SK-N-MC (cell line): ENCODE data around the gene TRABD.

ENCODE experiments used
- DNase-seq: peaks from one replicate; pipeline ENCODE4 v3.0.0-alpha.2; 2011; ENCODE audit warnings: low read depth, low spot score
- H3K27ac ChIP-seq: fragments of 200-600 bp; sonication (generic); 2 replicates; pipeline ENCODE4 v1.5.1; 2016; ENCODE audit warnings: mixed run types
- H3K36me3 ChIP-seq: fragments of 200-600 bp; sonication (generic); 2 replicates; pipeline ENCODE4 v1.6.1; 2017; ENCODE audit warnings: antibody characterized with exemption, low read length, mixed read lengths; ENCODE audit not compliant: insufficient read depth
- H3K4me3 ChIP-seq: fragments of 200-600 bp; sonication (generic); 2 replicates; pipeline ENCODE4 v1.5.1; 2016
- H3K9ac ChIP-seq: fragments of 200-600 bp; sonication (generic); 2 replicates; pipeline ENCODE4 v1.8.0; 2017; ENCODE audit warnings: mixed run types, mixed read lengths; ENCODE audit not compliant: insufficient read length
- H3K9me3 ChIP-seq: fragments of 200-600 bp; sonication (generic); 2 replicates; pipeline ENCODE4 v1.6.1; 2017; ENCODE audit warnings: low read depth, mild to moderate bottlenecking, antibody characterized with exemption, low read length, moderate library complexity, mixed read lengths
- EZH2 ChIP-seq: fragments of 200-600 bp; sonication (generic); IDR thresholded peaks from one replicate; pipeline ENCODE4 v1.6.1; 2017; ENCODE audit warnings: antibody characterized with exemption
- FOXP2 ChIP-seq: optimal IDR thresholded peaks from 2 replicates; pipeline ENCODE3; 2011; ENCODE audit warnings: mild to moderate bottlenecking, moderate library complexity; ENCODE audit not compliant: insufficient read depth; ENCODE audit errors: extremely low read length, control extremely low read depth
- POLR2AphosphoS5 ChIP-seq: IDR thresholded peaks from 2 replicates; pipeline ENCODE4 v1.6.1; 2012; ENCODE audit warnings: mild to moderate bottlenecking, low read depth, low read length, borderline replicate concordance

Gene TRABD

DNA sequence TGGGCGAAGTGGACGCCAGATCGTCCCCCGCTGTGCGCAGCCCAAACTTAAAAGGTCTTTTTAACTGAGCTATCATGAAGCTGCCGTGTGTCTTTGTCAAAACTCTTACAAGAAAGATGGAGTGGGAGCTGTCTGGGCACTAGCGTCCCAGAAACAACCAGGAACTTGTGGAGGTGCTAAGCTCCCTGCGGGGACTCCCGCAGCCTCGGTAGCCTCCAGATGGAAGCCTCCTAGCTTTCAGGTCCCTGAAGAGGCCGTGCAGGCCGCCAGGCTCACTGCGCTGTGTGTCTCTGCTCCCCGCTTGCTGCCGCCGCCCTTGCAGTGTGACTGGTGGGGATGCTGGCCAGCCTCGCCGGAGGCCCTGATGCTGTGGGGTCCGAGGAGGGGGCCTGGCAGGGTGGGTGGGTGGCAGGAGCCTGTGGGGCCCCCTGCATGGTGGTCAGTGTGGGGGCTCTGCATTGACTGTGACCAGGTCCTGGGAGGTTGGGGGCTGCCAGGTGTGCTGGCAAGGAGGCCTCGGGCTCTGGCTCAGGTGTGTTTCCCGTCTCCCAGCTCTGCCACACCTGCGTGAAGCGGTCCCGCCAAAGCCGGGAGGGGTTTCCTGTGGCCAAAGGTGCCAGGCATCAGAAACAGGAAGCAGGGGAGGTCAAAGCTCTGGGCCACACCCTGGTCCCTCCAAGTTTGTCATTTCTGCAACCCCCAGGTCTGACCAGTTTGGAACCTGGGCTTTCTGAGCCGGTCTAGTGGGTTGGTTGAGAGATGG lies 1.2 kb downstream of the TRABD start:
- TF ChIP-seq EZH2 (no peak), POLR2AphosphoS5 (no peak), FOXP2 (no peak)
- no peak for DNase-seq
- no peaks in the 10 kb centered on the region for H3K9me3 ChIP-seq
- H3K27ac ChIP-seq: no peak overlapping the region
- peak overlapping the region; percentile 81 for H3K4me3 ChIP-seq
- peak overlapping the region; percentile 88 for H3K9ac ChIP-seq
- peaks cover 2% of the 10 kb centered on the region; the same call in 1 of the 2 replicates for H3K36me3 ChIP-seq

DNA sequence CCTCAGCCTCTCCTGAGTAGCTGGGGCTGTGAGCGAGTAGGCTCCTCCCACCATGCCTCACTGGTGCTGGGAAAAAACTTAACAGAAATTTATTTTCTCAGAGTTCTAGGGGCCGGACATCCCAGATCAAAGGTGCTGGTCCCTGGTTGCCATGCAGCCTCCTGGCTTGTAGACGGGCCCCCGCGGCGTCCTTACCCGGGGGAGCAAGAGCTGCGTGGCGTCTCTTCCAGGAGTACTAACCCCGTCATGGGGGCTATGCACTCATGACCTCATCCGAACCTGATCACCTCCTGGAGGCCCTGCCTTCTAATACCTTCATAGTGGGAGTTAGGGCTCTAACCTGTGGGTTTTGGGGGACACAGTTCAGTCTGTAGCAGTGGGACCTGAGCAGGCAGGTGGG lies 2.6 kb downstream of the TRABD start:
- Histone ChIP-seq H3K9ac (no peak overlapping the region), H3K36me3 (peaks cover 2% of the 10 kb centered on the region; the same call in 1 of the 2 replicates), H3K9me3 (no peaks in the 10 kb centered on the region), H3K27ac (peak overlapping the region; percentile 25; the same call in 1 of the 2 replicates), H3K4me3 (no peak overlapping the region)
- no peak for DNase-seq
- TF ChIP-seq FOXP2 (no peak), EZH2 (no peak), POLR2AphosphoS5 (no peak)

GRCh38 chr22:50189184-50189848 lies 3.6 kb downstream of the TRABD start:
- no peak for DNase-seq
- Histone ChIP-seq H3K4me3 (no peak overlapping the region), H3K27ac (no peak overlapping the region), H3K9ac (no peak overlapping the region), H3K9me3 (no peaks in the 10 kb centered on the region), H3K36me3 (peaks cover 3% of the 10 kb centered on the region; the same call in 1 of the 2 replicates)
- TF ChIP-seq EZH2 (no peak), POLR2AphosphoS5 (no peak), FOXP2 (no peak)

DNA sequence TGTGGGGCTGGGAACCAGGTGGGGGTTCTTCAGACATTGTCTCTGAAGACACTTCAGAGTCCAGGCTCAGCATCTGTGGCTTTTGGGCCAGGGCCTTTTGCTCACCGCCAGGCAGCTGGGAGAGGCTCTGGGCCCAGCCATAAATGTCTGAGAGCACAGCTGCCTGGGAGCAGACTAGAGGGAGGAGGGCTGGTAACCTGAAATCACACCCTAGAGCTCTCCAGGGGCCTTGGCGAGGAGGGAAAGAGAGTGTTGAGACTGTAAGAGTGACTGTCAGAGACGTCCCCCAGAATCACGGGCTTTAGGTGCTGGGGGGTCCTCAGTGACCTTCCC lies 4.1 kb downstream of the TRABD start:
- no peak for DNase-seq
- Histone ChIP-seq H3K4me3 (no peak overlapping the region), H3K27ac (no peak overlapping the region)

DNA sequence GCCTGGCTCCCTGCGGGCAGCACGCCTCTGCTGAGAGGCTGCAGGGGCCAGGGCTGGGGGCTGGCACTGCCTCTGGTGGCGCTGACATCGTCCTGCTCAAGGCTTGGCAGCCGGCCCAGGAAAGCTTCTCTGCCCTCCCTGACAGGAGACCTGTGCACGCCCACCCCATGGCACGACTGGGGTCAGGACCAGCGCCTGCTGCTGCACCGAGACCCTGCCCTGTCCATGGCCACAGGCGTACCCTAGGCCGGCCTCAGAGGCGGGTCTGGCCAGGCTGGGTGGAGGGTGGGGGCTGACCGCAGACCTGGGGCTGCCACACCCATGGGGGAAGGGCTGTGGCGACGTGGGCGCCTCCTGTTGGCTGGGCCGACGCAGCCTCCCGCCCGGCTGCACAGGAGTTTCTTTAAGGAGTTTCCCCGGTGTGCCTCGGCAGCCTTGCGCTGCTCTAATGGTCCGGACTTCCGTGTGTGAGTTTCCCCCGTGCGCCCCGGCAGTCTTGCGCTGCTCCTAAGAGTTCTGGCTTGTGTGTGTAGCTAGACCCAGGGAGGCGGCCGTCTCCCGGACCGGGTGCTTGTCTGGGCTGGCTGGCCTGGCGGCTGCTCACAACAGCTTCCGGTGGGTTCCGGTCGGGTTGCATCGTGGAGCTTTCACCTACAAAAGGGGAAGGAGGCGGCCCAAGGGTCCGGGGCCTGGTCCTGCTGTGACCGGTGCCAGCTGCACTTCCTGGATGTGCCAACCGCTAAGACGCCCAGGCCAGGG lies 4.6 kb downstream of the TRABD start:
- Histone ChIP-seq H3K9me3 (no peaks in the 10 kb centered on the region), H3K9ac (no peak overlapping the region), H3K27ac (no peak overlapping the region), H3K36me3 (peaks cover 9% of the 10 kb centered on the region; the same call in 1 of the 2 replicates), H3K4me3 (no peak overlapping the region)
- no peak for DNase-seq
- TF ChIP-seq FOXP2 (no peak), POLR2AphosphoS5 (peak; percentile 18; the same call in 1 of the 2 replicates)

More for the DNA sequence above, 4.1 kb downstream of the TRABD start:
- no peak for TF ChIP-seq POLR2AphosphoS5
- TF ChIP-seq FOXP2: no peak
- TF ChIP-seq EZH2: no peak
- Histone ChIP-seq H3K9me3 (no peaks in the 10 kb centered on the region), H3K36me3 (peaks cover 8% of the 10 kb centered on the region; the same call in 1 of the 2 replicates), H3K9ac (no peak overlapping the region)

- H3K9ac ChIP-seq: no peak overlapping the region
- TF ChIP-seq POLR2AphosphoS5 (no peak), FOXP2 (no peak), EZH2 (no peak)
- no peak overlapping the region for H3K27ac ChIP-seq
Measured at GRCh38 chr22:50190941-50191741, 5.4 kb downstream of the TRABD start.

DNA sequence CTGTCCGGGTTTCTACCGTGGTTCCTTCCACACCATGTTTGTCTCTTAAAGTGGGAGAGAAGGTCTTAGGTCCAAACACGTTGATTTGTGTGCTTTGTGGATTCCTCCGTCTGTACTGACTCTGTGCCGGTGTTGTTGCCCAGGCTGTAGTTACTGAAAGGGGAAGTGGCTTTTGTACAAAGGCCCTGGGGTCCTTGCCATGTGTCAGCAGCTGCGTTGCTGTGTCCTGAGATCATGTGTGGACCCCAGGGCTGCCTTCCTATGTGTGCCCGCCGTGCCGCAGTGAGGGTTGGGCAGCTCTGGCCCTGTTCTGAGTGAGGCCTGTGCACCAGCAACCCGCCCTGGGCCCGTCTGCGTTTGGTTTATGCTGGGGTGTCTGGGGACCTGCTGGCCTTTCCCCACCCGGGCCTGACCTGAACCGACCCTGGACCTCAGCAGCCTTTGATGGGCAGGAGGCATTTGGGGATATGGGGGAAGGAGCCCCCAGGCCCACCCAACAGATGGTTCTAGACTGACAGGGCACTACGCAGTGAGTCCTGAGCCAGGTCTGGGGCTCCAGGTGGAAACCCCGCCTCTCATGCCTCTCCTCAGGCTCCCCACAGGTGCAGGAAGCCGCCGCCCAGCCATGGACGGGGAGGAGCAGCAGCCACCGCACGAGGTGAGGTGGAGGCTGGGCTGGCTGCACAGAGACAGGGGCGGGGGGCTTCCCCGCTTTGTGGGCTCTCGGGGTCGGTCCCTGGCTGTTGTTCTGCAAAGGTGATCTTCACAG lies 6.9 kb downstream of the TRABD start:
- no peak for DNase-seq
- 0 out of 2 replicates have a peak overlapping the region, but pooled peaks have one; percentile 31 for H3K27ac ChIP-seq
- no peak overlapping the region for H3K9ac ChIP-seq
- TF ChIP-seq POLR2AphosphoS5: no peak
- no peak for TF ChIP-seq EZH2
- TF ChIP-seq FOXP2: no peak
- no peaks in the 10 kb centered on the region for H3K9me3 ChIP-seq
- H3K4me3 ChIP-seq: no peak overlapping the region
- peaks cover 13% of the 10 kb centered on the region; the same call in 1 of the 2 replicates for H3K36me3 ChIP-seq

More at GRCh38 chr22:50190941-50191741, 5.4 kb downstream of the TRABD start:
- DNase-seq: no peak
- Histone ChIP-seq H3K36me3 (peaks cover 9% of the 10 kb centered on the region; the same call in 1 of the 2 replicates), H3K4me3 (no peak overlapping the region), H3K9me3 (no peaks in the 10 kb centered on the region)
